Stimulated activated naive CD8-positive, alpha-beta T cell treated with anti-CD3 and anti-CD28 coated beads, Interleukin-15, amount 100 ng/mL, for 72 hours (primary cell): ENCODE data around the gene EEA1.

ENCODE experiments used
- ATAC-seq: fragments of 150-1000 bp; cut with Tn5 transposase; 2 replicates; pipeline ENCODE4 v1.10.0; 2021; ENCODE audit warnings: mild to moderate bottlenecking, moderate library complexity
- DNase-seq, 2 donors: peaks; one replicate each; pipeline ENCODE4 v3.0.0; 2021 to 2022
- H3K27ac Mint-ChIP-seq, 2 donors: one replicate each; pipeline ENCODE4 v1.8.0; 2022; ENCODE audit warnings: mild to moderate bottlenecking in 2 of 2, mixed read lengths in 2 of 2, moderate library complexity in 2 of 2
- H3K27me3 Mint-ChIP-seq: one replicate; pipeline ENCODE4 v1.8.0; 2022; ENCODE audit warnings: mixed read lengths
- H3K4me1 Mint-ChIP-seq: one replicate; pipeline ENCODE4 v1.8.0; 2022; ENCODE audit warnings: mild to moderate bottlenecking, mixed read lengths
- H3K4me3 Mint-ChIP-seq, 2 donors: one replicate each; pipeline ENCODE4 v1.8.0; 2022; ENCODE audit warnings: mild to moderate bottlenecking in 2 of 2, mixed read lengths in 2 of 2, moderate library complexity in 1 of 2
- H3K9me3 Mint-ChIP-seq, 2 donors: one replicate each; pipeline ENCODE4 v1.8.0; 2022; ENCODE audit warnings: mixed read lengths in 2 of 2

EEA1 gene

DNA sequence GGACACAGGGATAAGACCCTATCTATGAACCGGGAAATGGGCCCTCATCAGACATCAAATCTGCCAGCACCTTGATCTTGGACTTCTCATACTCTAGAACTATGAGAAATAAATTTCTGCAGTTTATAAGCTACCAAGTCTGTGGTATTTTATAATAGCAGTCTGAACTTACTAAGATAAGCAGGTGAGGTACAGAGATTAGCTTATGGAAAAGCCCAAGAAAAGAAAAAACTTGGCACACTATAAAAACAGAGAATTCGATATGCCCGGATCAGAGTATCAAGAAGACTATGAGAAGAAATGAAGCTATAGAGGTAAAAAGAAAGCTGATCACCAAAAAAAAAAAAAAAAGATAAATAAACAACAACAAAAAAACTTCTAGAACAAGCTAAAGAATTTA, 52.6 kb downstream of the EEA1 start:
- Mint-ChIP-seq H3K4me1 (peaks cover 11% of the 10 kb centered on the region), H3K27ac (no peak overlapping the region), H3K4me3 (no peak overlapping the region), H3K27me3 (no peaks in the 10 kb centered on the region), H3K9me3 (no peaks in the 10 kb centered on the region)
- DNase-seq, result no peak
- ATAC-seq, result no peak

DNA sequence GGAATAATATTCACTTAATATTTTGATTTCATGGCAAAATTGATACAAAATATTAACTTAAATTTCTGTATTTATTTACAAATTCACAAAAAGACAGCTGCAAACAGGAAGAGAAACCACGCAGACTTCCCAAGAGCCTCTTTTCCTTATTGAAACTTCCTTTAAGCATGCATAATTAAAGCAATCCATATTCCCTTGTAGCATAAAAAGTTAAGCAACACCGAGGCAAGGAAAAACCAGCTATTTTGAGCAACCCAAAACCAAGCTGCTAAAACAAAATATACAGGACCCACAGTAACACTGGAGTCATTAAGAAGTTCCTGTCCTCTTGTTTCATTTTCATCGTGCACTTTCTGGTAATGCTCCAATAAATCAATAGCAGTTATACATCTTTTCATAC, 58.0 kb downstream of the EEA1 start:
- Mint-ChIP-seq H3K27ac (no peak overlapping the region), H3K4me1 (no peaks in the 10 kb centered on the region), H3K4me3 (no peak overlapping the region), H3K9me3 (no peaks in the 10 kb centered on the region), H3K27me3 (no peaks in the 10 kb centered on the region)
- ATAC-seq (no peak), DNase-seq (no peak)

DNA sequence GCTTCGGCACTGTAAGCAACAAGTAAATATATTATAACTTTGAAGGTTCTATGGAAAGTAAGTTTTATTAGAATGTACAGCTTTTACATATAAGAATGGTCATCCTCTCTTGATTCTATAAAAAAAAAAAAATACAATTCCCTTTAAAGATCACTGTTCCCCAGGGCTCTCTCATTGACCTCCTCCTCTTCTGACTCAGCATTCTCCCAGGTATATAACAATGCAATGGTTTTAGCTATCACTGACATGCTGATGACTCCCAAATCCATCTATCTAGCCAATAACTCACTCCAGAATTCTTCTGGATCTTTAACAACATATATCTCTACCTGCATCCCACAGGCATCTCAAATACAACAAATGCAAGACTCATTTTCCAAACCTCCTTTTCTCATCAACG, 62.7 kb downstream of the EEA1 start:
- H3K27me3 Mint-ChIP-seq, result no peaks in the 10 kb centered on the region

DNA sequence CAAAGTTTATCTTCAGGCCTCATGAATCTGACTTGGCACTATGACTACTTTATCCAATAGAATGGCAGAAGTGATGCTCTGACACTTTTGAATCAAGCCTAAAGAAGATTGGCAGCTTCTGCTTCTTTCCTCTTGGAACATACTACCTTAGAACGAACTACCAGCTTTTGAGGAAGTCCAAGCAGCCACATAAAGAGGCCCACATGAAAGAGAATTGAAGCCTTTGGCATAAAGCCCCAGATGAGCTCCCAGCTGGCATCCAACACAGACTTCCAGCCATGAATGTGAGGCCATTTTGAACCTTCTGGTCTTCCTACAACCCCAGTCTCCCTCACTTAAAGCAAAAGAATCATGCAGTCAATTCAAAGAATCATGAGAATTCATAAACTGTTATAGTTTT, 65.8 kb downstream of the EEA1 start:
- H3K27me3 Mint-ChIP-seq, result no peaks in the 10 kb centered on the region
- H3K4me3 Mint-ChIP-seq, result no peak overlapping the region
- DNase-seq (no peak), ATAC-seq (no peak)
- no peak overlapping the region for H3K27ac Mint-ChIP-seq
- no peaks in the 10 kb centered on the region for H3K9me3 Mint-ChIP-seq
- peaks cover 10% of the 10 kb centered on the region for H3K4me1 Mint-ChIP-seq

More for the DNA sequence above, 62.7 kb downstream of the EEA1 start:
- no peak for ATAC-seq
- DNase-seq, result no peak
- no peak overlapping the region for H3K4me3 Mint-ChIP-seq
- H3K9me3 Mint-ChIP-seq, result no peaks in the 10 kb centered on the region
- peaks cover 10% of the 10 kb centered on the region for H3K4me1 Mint-ChIP-seq
- H3K27ac Mint-ChIP-seq, result no peak overlapping the region

DNA sequence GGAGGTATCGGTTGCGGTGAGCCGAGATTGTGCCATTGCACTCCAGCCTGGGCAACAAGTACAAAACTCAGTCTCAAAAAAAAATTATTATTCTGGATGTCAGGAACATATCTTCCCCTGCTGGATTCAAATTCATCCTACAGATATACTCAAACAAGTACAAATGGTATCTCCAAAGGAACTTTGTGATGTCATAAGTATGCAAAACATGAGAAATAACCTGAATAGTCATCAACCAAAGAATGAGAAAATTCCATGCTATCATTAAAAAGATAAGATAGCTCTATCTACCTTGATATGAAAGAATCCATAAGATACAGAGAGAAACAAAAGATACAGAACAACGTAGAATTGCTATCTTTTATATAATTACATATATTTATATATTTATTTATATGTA, 67.7 kb downstream of the EEA1 start:
- no peak for ATAC-seq
- Mint-ChIP-seq H3K4me3 (no peak overlapping the region), H3K4me1 (peaks cover 10% of the 10 kb centered on the region), H3K27me3 (no peaks in the 10 kb centered on the region), H3K9me3 (no peaks in the 10 kb centered on the region), H3K27ac (no peak overlapping the region)
- no peak for DNase-seq

DNA sequence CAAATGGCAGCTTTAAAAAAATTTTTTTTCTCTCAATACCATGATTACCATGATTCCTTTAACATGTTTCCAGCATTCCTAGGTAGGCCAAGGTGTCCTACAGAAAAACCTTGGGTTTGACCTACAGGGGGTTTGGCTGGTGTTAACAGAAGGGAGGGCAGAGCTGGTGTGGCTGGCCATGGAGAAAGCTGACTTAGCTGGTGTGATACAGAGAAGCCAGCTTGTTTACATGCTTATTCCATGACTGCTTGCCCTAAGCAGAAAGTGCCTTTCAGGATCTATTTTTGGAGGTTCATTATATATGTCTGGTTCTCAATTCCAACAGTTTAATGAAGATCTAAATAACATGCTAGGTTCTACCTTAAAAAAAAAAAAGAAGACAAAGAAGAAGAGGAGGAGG, 68.6 kb downstream of the EEA1 start:
- no peak for ATAC-seq
- no peaks in the 10 kb centered on the region for H3K27me3 Mint-ChIP-seq
- H3K27ac Mint-ChIP-seq, result peak overlapping the region in 1 of 2 donors; percentile 1
- no peak for DNase-seq
- no peaks in the 10 kb centered on the region for H3K9me3 Mint-ChIP-seq
- no peak overlapping the region for H3K4me3 Mint-ChIP-seq
- peaks cover 10% of the 10 kb centered on the region for H3K4me1 Mint-ChIP-seq

DNA sequence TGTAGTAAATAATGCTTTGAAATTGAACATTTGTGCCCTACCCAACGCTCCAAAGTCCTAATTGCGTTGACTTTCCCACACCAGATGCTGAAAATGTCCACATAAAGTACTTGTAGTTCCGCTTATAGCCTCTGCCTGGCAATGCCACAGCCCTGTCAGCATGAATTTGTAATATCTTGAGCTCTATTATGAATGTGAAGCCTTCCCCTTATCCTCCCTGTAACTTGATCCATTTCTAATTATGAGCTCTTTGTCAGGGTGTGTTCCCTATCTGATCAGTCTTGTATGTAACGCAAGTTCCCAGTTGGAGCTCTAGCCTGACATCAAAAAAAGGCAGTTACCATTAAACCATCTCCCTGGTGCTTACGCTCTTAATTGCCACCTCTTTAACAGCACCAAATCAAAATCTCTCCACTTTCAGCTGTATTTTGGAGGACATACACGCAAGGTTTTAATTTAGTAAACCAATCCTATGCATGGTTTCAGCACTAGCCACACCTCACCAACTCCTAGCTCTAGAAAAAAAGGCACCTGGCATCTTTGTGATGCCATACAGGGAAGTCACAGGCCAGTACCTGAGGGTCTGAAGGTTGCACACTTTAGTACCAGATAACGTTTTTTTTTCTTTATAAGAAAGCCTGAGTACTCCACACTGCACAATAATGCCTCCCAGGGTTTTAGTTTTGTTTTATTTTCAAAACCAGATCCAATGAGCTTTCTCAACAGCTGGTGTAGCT, 69.3 kb downstream of the EEA1 start:
- ATAC-seq, result no peak
- DNase-seq, result no peak
- Mint-ChIP-seq H3K4me3 (no peak overlapping the region), H3K4me1 (peaks cover 10% of the 10 kb centered on the region), H3K27me3 (no peaks in the 10 kb centered on the region), H3K9me3 (no peaks in the 10 kb centered on the region), H3K27ac (no peak overlapping the region)

DNA sequence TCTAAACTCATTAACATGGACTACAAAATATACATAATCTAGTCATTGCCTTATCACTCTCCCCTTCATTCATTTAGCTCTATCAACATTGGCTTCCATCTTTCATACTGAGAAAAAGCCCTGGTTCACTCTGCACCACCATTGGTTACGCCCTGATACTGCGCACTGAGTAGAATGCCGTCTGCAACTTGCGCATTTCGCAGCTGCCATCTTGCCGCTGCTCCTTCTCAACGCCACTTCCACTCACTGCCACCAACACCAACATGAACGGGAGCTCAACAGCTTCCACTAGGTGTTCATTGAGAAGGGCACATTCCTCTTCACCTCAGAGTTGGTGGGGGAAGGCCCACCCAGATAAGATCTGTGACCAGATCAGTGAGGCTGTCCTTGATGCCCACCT, 71.3 kb downstream of the EEA1 start:
- ATAC-seq (no peak), DNase-seq (no peak)
- no peak overlapping the region for H3K4me3 Mint-ChIP-seq
- no peaks in the 10 kb centered on the region for H3K27me3 Mint-ChIP-seq
- H3K27ac Mint-ChIP-seq, result no peak overlapping the region
- peaks cover 3% of the 10 kb centered on the region for H3K4me1 Mint-ChIP-seq
- H3K9me3 Mint-ChIP-seq, result no peaks in the 10 kb centered on the region

DNA sequence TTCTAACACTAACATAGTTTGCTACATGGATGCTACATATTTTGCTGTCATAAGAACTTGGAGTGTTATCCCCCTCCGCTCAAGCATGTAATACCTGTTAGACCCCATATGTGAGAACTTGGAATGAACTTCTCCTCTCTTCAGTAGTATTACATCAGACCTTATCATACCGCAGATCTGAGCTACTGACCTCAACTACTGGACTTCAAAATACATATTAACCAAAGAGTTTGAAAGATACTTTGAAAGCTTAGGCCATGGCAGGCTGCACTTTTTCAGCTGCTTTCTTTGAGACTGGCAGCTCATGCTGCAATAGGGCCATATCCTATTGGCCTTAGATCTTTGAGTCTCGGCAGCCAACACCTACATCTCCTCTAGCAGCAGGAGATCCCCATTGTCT, 74.8 kb downstream of the EEA1 start:
- no peaks in the 10 kb centered on the region for H3K27me3 Mint-ChIP-seq
- H3K27ac Mint-ChIP-seq, result no peak overlapping the region

DNA sequence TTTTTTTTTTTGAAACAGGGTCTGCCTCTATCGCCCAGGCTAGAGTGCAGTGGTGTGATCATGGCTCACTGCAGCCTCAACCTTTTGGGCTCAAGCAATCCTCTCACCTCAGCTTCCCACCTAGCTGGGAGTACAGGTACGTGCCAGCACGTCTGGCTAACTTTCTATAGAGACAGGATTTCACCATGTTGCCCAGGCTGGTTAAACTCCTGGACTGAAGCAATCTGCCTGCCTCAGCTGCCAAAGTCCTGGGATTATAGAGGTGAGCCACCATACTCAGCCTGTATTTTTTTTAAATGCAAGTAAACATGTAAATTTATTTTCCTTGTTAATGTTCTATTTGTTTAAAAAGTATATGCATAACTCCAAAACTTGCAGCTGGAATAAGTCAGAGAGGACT, 80.4 kb downstream of the EEA1 start:
- no peak overlapping the region for H3K27ac Mint-ChIP-seq
- H3K4me1 Mint-ChIP-seq, result no peaks in the 10 kb centered on the region
- ATAC-seq (no peak), DNase-seq (no peak)
- H3K9me3 Mint-ChIP-seq, result no peaks in the 10 kb centered on the region
- no peaks in the 10 kb centered on the region for H3K27me3 Mint-ChIP-seq
- no peak overlapping the region for H3K4me3 Mint-ChIP-seq

More for the DNA sequence above, 74.8 kb downstream of the EEA1 start:
- no peaks in the 10 kb centered on the region for H3K4me1 Mint-ChIP-seq
- DNase-seq (no peak), ATAC-seq (no peak)
- no peaks in the 10 kb centered on the region for H3K9me3 Mint-ChIP-seq
- no peak overlapping the region for H3K4me3 Mint-ChIP-seq

DNA sequence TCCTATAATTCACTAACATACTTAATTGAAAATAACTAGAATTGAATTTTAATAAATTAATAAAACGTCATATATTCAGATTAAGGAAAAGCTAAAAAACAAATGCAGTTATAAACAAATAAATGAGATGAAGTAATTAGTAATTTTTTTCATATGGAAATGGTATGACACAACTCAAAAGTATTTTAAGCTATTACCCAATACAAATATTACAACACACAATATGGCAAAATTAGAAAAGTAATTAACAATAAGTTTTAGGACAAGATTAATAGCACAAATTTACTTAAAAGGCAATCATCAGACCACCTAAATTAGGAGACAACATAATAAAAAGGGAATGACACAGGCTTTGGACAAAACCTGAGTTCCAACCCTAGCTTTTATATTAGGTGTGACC, 81.7 kb downstream of the EEA1 start:
- Mint-ChIP-seq H3K27ac (no peak overlapping the region), H3K4me3 (no peak overlapping the region), H3K4me1 (no peaks in the 10 kb centered on the region), H3K9me3 (no peaks in the 10 kb centered on the region), H3K27me3 (no peaks in the 10 kb centered on the region)
- ATAC-seq (no peak), DNase-seq (no peak)

DNA sequence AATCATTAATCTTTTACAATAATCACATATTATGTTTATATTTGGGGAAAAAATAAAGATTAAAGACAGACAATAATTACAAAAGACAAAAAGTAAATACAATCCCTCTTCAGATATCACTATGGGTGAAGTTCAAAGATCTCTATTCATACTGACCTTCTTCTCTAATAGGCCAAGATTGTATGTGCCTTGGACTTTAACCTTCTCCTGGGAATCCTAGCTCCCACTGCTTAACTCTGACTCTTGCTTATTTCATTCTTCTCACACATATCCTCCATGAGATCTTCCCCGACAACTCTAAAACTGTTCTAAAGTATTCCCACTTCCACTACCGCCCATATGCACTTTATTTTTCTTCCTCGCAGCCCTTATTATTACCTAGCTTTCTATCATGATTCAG, 83.8 kb downstream of the EEA1 start:
- no peak overlapping the region for H3K27ac Mint-ChIP-seq
- no peak overlapping the region for H3K4me3 Mint-ChIP-seq
- no peaks in the 10 kb centered on the region for H3K9me3 Mint-ChIP-seq
- DNase-seq, result no peak
- H3K4me1 Mint-ChIP-seq, result no peaks in the 10 kb centered on the region
- no peak for ATAC-seq
- no peaks in the 10 kb centered on the region for H3K27me3 Mint-ChIP-seq

DNA sequence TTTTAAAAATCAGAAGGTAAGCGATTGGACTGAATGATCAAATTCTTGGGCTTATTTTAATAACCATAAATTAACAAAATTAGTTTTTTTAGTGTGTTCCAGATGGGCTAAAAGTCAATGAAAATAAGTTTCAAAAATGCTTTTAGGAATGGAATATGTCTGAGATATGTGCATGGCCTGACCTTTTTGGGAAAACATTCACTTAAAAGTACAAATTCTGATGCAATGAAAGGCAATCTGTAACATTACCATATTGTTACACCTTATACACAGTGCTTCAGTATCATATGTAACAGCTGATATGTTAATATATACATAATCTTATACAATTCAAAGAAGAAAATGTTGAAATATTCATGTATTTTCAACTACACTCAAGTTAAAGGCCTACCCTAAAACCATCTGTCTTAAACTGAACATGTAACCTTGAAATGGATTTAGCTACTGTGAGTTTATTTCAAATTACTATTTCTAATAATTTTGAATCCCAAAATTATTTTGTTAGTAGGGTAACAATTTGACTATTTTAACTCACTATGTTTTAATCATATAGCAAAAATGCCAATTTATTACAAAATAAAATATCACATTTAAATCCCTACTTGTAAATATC, 84.8 kb downstream of the EEA1 start:
- H3K9me3 Mint-ChIP-seq, result no peaks in the 10 kb centered on the region

DNA sequence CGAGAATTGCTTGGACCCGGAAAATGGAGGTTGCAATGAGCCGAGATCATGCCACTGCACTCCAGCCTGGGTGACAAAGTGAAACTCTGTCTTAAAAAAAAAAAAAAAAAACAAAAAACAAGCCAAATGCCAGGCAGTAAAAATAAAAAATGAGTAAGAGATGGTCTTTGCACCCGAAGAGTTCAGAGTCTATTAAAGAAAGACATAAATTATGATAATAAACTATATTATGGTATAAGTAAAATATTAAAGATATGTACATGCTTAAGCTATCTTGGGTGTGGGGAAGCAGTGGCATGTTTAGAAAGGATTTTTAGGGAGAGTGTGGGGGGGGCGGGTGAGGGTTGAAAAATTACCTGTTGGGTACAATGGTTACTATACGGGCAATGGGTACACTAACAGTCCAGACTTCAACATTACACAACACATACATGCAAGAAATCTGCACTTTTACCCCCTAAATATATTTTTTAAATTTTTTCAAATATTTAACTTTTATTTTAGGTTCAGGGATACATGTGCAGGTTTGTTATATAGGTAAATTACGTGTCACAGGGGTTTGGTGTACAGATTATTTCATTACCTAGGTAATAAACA, 99.3 kb downstream of the EEA1 start:
- Mint-ChIP-seq H3K4me1 (no peaks in the 10 kb centered on the region), H3K9me3 (no peaks in the 10 kb centered on the region), H3K27ac (no peak overlapping the region), H3K4me3 (no peak overlapping the region), H3K27me3 (no peaks in the 10 kb centered on the region)
- ATAC-seq (no peak), DNase-seq (no peak)

More for the DNA sequence above, 84.8 kb downstream of the EEA1 start:
- H3K4me3 Mint-ChIP-seq, result no peak overlapping the region
- DNase-seq, result no peak
- no peak for ATAC-seq
- H3K27me3 Mint-ChIP-seq, result no peaks in the 10 kb centered on the region
- H3K4me1 Mint-ChIP-seq, result no peaks in the 10 kb centered on the region
- peak overlapping the region in 1 of 2 donors; percentile 12 for H3K27ac Mint-ChIP-seq

DNA sequence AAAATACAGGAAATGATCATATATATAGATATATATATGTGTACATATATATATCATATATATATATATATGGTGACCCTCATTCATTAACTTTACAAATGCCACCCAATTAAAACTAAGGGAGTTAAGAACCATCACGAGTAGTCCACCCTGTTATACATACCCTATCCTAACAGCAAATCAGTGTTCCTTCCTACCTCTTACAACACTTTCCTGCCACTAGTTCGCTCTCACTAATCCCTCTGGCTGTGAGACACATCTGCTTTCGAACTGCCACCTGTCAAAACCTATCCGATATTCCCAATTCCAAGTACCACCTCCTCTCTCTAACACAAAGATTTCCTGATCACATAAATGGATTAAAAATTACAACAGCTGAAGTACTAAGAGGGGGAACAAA, 100.5 kb downstream of the EEA1 start:
- Mint-ChIP-seq H3K4me3 (no peak overlapping the region), H3K4me1 (no peaks in the 10 kb centered on the region), H3K27me3 (no peaks in the 10 kb centered on the region), H3K9me3 (no peaks in the 10 kb centered on the region), H3K27ac (no peak overlapping the region)
- no peak for DNase-seq
- ATAC-seq, result no peak

DNA sequence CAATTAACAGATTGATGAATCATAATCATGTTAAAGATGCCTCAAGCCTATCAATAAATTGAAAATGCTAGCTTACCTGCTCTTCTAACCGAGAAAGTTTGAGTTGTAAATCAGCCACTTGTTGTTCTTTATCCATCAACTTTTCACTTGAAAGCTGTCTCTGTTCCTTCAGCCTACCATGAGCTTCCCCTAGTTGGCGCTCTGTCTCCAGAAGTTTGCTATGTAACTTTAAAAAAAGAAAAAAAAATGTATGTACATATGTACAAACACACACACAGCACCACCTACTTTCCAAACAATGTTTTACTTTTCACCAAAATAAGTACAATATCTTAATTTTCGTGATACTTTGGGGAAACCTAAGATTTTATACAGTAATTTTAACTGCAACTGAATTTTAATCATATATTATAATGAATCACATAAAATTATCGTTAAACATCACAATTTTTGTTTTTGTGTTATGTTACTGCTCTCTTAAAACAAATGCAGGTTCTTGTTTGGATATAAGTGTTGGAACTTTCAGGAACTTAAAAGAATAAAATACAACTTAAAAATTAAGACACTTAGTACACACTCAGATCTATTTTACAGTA, 101.2 kb downstream of the EEA1 start:
- H3K4me1 Mint-ChIP-seq, result no peaks in the 10 kb centered on the region
- no peaks in the 10 kb centered on the region for H3K27me3 Mint-ChIP-seq
- DNase-seq (peak; percentile 8 to 25), ATAC-seq (no peak)
- H3K4me3 Mint-ChIP-seq, result no peak overlapping the region
- no peak overlapping the region for H3K27ac Mint-ChIP-seq
- no peaks in the 10 kb centered on the region for H3K9me3 Mint-ChIP-seq
